IMR-90 (cell line): ENCODE data around the gene GNB4.

ENCODE experiments used
- BHLHE40 ChIP-seq: fragments of 150-350 bp; IDR thresholded peaks from 2 replicates; pipeline ENCODE4 v1.6.1; 2016; ENCODE audit warnings: mild to moderate bottlenecking, low read depth, low read length
- CEBPB ChIP-seq: IDR thresholded peaks from 2 replicates; pipeline ENCODE4 v1.6.1; 2012; ENCODE audit warnings: low read depth, low read length, improper control_type of control experiment
- CTCF ChIP-seq: conservative IDR thresholded peaks from 2 replicates; pipeline ENCODE4 v1.5.1; 2012; ENCODE audit warnings: mild to moderate bottlenecking, low read depth, low read length, improper control_type of control experiment
- FOS ChIP-seq: fragments of 150-350 bp; IDR thresholded peaks from 2 replicates; pipeline ENCODE4 v1.6.1; 2016; ENCODE audit warnings: low read depth, low read length
- MAFK ChIP-seq: IDR thresholded peaks from 2 replicates; pipeline ENCODE4 v1.6.1; 2012; ENCODE audit warnings: low read depth, low read length, improper control_type of control experiment
- MAZ ChIP-seq: IDR thresholded peaks from 2 replicates; pipeline ENCODE4 v1.6.1; 2012; ENCODE audit warnings: low read depth, mild to moderate bottlenecking, low read length, improper control_type of control experiment, moderate library complexity, borderline replicate concordance
- MXI1 ChIP-seq: IDR thresholded peaks from 2 replicates; pipeline ENCODE4 v1.6.1; 2012; ENCODE audit warnings: low read depth, mild to moderate bottlenecking, low read length, moderate library complexity, borderline replicate concordance
- NFE2L2 ChIP-seq: fragments of 150-350 bp; IDR thresholded peaks from 2 replicates; pipeline ENCODE4 v1.6.1; 2016; ENCODE audit warnings: low read depth, mild to moderate bottlenecking, low read length
- POLR2A ChIP-seq: IDR thresholded peaks from 2 replicates; pipeline ENCODE4 v1.6.1; 2012; ENCODE audit warnings: mild to moderate bottlenecking, low read depth, low read length
- RAD21 ChIP-seq: IDR thresholded peaks from 2 replicates; pipeline ENCODE4 v1.6.1; 2012; ENCODE audit warnings: low read length, improper control_type of control experiment
- RCOR1 ChIP-seq: IDR thresholded peaks from 2 replicates; pipeline ENCODE4 v1.6.1; 2012; ENCODE audit warnings: mild to moderate bottlenecking, low read length, improper control_type of control experiment; ENCODE audit not compliant: insufficient replicate concordance
- RFX5 ChIP-seq: IDR thresholded peaks from 2 replicates; pipeline ENCODE4 v1.8.0; 2012; ENCODE audit warnings: low read depth, mild to moderate bottlenecking, low read length, moderate library complexity
- SMC3 ChIP-seq: fragments of 150-350 bp; IDR thresholded peaks from 2 replicates; pipeline ENCODE4 v1.6.1; 2016; ENCODE audit warnings: low read depth, mild to moderate bottlenecking, antibody characterized with exemption, low read length, moderate library complexity
- USF2 ChIP-seq: fragments of 150-350 bp; IDR thresholded peaks from 2 replicates; pipeline ENCODE4 v1.6.1; 2017; ENCODE audit warnings: mild to moderate bottlenecking, antibody characterized with exemption, low read length, low read depth

GRCh38 chr3:179428876-179429548 lies 22.3 kb downstream of the GNB4 start:
- no peak for TF ChIP-seq CTCF
- TF ChIP-seq POLR2A, result no peak
- TF ChIP-seq FOS, result no peak
- no peak for TF ChIP-seq SMC3
- no peak for TF ChIP-seq RCOR1
- TF ChIP-seq MAFK, result no peak
- no peak for TF ChIP-seq CEBPB
- TF ChIP-seq MAZ, result no peak
- TF ChIP-seq RFX5, result no peak
- TF ChIP-seq NFE2L2, result no peak
- TF ChIP-seq RAD21, result no peak
- no peak for TF ChIP-seq MXI1
- TF ChIP-seq BHLHE40, result no peak
- TF ChIP-seq USF2, result no peak
